NAMALWA (cell line): ENCODE data around the gene INPP4B.

Experiments
- DNase-seq: peaks from one replicate; pipeline ENCODE4 v3.0.0-alpha.2; 2015; ENCODE audit warnings: low spot score

The INPP4B gene

DNA sequence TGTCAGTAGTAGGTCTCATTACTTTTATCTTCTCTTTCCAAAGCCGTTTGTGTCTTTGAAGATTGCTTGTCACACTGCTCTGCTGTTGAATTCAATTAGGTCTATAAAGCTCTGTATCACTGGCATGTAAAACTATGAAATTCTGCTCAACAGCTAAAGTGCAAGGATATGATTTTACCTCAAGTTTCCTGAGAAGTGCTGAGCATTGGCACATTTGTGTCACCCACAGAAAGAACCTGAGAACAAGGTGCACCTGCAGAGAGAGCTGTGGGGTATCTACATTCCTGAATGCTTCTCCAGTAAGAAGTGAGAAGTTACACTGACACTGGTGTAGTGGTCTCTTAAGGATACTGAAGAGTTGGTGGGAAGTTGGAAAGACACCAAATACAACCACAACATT is 274.0 kb downstream of the INPP4B start:
- no peak for DNase-seq

DNA sequence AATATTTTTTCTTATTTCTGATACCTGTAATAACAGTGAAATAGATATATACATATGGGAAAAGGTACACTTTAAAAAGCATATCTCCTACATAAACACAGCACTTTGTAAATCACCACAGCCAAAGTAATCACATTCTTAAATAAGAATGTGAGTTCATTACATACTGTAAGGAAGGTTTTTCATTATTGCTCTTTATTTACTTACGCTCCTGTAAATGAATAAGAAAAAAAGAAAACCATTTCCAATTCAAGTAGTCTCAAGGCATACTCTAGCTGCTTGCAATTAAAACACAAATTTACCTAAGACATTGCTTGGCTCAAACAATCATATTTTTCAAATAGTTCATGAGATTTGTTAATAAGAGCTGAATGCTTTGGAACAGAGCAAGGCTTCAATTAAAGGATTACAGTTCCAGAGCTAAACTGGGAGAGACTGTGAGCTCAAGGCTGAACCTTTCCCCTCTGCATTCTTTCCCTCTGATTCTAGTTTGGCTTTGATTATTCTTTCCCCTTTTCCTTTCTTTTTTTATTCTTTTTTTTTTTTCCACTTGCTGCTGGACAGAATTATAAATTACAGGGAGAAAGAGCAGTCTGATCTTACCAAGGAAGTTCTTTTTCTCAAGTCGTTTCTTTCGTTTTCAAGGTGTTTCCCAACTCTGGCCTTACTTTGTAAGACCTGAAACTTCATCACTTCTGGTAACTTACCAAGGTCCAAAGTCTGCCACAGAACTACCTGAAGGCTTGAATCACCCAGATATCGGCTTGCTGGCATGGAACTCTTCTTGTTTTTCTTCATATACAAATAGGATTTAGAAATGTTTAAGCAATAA is 278.3 kb downstream of the INPP4B start:
- DNase-seq, result no peak

DNA sequence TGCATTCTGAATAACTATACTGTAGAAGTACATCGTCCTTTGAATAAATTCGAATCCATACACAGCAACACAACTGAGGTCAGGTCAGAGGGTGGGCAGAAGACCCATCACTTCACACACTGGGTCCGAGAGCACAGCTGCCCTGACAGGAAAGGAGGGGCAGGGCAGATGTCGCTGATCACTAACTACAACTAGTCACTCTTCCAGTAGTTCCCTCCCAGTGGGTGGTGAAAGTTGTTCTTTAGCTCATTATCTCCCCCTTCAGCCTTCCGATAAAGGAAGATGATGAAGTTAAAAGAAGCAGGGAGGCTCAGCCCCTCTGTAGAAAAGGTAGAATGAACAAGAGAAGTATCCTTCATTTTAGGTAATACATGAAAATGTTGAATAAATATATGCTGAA is 278.9 kb downstream of the INPP4B start:
- DNase-seq, result no peak

DNA sequence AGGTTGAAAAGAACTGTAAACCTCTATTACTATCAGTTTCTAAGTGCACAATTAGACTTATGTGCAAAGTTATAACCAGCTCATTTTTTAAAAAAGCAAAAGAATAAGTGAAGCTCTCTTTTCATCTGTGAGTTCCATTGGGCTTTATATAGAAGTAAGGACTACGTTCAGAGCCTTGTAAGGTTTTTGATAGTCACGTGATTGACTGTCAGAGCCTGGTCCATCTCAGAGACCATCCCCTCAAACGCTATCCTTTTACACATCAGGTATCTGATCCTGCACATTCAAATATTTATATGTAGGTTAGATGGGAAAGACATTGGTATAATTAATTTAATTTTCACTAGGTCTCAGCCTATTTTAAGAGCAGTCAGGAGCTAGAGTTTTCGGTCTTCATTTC is 279.3 kb downstream of the INPP4B start:
- DNase-seq, result no peak

DNA sequence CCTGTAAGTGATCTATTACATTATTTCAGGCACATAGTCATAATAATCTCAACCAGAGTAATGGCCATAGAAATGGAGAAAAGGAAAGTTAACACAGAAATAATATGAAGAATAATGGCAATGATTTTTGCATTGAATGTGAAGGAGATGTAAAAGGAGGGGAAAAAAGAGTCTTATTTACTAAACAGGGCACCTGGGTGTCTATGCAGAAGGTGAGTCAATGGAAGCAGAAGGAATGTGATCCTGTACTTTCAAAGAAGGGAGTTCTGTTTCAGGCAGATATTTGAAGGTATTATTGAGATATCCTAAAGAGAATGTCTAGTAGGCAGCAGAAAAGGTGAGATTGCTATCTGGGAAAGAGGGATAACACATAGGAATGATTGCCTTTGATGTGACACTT is 279.9 kb downstream of the INPP4B start:
- no peak for DNase-seq

DNA sequence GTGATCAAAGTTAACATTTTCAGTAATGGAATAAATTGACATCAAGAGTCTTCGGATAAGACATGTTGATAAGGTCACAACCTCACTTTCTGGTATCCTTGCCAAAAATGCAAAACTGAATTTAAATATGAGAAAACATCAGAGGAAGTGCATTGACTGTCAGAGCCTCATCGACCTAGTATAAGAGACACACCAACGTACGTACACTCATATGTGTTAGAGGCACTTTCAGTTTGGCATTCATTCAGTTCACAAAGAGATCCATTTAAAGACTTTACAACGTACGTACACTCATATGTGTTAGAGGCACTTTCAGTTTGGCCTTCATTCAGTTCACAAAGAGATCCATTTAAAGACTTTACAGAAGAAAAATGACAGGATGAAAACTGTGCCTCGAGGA is 280.3 kb downstream of the INPP4B start:
- no peak for DNase-seq

DNA sequence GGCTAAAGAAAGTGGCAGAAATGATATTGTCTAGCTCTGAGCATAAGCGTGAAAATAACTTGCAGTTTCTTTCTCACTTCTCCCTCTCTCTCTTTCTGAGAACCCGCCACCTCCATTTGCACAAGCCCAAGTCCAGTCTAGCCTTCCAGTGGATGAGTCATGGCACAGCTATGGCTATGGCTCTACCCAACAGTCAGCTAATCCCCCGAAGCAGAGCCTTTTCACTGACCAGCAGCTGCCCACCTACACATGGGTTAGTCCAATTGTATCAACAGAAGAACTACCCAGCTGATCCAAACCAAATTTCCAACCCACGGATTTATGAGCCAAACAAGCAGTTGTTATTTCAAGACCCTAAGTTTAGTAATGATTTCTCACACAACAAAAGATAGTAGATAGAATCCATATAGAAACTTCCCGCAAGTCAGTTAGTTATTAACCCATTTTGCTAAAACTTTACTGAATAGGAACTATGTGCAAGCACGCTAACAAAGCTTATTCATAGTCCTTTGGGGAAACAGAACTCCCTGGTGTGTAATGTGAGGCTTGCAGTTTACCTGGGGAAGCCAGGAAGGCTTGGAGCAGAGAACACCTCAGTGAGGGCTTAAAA is 282.3 kb downstream of the INPP4B start:
- no peak for DNase-seq

DNA sequence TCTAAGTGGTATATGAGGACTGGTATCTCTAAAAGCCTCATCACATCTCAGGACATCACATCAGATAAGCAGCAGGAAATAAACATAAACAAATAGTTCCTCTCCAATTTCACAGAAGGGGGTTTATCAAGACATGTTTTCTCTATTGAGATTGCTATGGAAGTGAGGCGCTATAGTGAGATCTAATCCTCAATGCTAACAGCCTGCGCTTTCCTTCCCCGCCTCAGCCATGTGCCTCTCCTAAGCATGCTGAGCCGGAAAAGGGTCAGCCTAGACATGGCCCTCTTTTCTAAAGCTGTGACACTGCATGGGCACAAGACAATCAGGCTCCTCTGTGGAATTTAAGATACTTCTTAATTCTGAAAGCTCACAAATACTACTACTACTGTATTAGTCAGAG is 286.1 kb downstream of the INPP4B start:
- DNase-seq, result no peak

DNA sequence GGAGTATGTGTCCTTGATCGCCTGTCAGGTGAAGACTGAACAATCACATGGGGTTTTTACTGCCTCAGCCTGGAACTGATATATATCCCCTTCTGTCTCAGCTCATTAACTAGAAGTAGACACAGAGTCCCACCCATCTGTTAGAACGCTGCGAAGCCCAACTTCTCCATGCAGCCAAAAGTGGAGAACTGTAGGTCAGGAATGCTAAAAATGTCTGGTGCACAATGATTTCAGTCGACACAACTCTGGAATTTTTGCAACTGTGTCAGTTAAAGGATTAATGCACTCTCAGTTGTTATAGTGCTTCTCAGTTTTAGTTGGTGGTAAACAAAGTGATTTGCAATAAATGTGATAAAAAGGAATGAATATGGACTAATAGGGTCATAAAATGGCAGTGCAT is 287.2 kb downstream of the INPP4B start:
- DNase-seq, result no peak

DNA sequence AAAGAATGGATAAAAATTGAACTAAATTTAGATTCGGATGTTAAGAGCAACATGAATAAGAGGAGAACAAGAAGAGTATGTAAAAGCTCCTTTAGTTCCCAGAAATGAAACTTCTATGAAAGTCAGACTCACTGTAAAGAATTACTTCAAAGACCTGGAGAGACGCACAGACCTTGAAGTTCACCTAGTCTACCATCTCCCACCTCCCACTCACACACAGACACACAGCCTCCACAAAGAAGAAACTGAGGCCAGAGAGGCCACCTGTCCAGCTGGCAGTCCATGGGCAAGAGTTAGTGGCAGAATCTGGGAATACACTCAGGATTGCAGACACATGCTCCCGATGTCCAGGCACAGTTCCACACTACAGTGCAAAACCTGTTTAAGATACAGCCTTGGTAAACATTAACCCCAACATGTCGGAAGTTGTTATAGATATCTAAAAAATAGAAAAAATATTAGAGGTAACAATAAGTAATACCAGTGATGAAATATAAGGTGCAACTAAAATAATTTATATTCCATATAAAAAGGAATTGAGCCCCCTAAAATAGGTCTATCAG is 288.8 kb downstream of the INPP4B start:
- DNase-seq, result no peak

DNA sequence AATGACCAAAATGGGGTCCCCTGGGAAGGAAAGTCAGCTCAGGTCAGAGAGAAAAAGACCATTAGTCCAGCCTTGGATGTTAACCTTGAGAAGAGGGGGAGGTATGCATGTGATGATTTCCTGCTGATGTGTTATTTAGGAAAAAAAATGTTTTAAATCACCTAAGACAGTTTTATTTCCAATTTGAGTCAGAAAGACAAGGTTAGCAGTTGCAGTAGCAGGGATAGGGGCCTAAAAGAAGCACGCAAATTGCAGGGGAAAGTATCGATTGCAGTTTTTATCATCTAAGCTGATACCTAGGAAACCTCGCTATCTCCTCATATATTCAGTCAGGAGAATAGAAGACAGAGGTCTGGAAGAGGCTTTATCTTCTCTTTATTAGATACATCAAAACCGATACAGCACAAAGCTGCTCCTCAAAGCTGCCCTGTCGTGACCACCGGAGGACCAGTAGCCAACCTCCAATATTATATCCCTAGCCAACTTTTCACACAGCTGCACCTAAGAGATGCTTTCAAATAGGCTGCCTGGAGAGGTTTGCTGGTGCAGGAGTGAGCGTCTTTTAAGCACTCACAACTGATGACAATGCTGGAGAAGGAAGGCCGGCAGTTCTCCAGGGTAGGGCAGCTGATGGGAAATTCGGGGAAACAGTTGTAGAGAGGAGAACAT is 289.4 kb downstream of the INPP4B start:
- no peak for DNase-seq

DNA sequence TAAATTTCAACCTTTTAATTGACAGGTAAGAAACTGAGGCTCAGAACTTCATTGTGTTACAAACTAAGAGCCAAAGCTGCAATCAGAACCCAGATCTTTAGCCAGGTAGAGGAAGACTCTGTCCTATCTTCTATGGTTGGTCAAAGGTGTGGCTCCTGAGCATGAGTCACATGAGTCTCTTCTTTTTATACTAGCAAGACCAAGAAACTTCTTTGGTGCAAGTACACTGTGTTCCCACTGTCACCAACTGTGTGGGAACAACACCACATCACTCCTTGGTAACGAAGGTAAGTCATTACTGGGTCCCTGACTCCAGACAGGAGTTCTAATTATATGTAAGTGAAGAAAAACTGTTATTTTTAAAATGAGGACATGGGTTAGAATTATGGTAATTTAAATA is 290.1 kb downstream of the INPP4B start:
- DNase-seq, result no peak

DNA sequence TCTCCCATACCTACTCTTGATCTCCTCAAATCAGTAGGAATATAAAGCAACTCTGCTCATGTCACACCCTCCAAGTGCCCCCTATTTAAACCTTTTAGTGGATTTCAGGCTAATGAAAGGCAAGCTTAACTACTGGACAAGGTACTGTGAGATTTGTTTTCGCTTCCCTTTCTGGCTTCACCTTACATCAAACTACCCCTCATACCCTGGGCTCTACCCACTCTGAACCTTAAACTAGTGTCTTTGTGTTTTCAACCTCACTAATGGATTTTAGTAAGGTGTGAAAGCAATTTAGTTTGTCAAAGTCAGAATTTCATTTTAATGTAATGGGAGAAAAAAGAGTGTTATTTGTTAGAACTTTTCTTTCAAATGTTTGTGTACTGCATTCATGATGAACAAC is 291.7 kb downstream of the INPP4B start:
- DNase-seq, result no peak

DNA sequence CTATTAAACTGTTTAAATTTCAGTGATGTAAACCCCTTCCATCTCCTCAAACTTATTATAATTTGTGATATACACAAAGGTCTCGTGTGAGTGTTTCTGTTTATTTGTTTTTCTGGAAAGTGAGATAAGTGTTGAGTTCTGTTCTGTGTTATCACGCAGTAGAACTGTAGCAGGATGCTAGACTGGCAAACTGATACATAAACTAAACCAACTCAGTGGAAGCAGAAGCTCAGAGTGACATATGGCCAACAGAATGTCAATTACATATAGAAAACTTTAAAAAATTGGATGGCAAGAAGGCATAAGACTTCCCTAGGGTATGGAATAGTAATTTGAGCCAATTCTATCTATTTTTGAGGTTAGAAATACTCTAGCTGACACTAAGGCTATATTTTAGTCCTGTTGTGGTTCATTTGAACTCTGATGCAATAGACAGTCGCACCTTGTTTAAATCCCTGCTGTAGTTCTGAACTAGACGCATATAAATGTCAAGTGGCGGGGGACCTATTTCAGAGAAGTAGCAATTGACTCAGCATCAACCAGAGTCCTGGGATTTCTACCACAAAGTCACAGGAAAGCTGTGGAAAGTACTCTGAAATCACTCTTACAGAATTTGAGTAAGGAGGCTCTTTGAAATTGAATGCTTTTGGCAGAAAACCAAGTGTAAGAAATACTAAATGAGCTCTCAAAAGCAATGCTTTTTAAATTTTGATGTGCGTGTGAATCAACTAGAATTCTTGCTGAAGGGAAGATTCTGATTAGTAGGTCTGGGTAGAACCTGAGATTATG is 294.4 kb downstream of the INPP4B start:
- DNase-seq, result no peak

DNA sequence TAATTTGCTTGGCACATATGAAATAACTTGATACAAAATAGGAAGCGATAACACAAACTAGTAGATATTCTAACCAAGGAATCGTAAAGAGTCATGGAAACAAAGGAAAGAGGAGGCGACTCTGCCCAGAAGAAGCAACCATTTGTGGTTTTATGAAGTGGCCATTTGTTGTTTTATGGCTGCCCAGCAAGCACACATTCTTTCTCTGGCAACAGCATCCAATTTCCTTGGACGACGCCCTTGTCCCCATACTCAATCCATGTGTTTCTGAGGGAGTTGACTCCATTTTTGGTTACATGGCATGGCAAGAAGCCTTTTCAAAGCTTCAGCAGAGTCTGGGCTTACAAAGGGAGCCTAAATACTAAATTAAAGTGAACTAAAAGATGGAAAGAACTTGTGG is 295.1 kb downstream of the INPP4B start:
- no peak for DNase-seq

DNA sequence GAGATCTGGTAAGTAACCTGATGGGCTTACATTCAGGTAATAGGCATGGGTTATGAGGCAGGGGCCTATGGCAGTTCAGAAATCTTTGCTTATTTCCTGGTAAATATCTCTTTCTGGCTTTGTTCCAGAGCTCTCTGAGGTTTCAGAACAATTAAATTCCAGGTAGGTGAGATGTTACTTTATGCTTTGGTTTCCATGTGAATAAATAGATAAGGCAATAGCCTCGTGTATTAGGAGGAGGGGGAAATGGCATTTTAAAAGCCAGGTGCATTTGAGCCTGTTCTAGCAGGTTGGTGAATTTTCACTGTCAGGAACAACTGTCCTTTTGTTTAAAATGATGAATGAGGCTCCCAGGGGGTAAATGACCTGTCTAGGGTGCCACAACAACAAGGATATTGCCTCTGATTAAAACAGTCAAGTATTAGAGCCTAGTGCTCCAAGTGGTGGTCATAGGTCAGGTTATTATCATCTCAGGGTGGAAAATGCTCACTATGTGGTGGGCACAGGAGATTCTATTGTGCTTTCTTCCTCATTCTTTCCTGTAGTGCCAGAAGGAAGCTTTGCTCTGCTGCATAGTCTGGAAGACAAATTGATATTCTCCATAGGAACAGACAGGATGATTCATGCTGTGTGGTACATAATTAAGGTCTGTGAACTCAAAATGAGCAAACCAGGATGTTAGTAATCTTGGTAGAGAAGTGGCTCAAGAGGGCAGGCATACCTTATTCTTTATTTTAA is 296.2 kb downstream of the INPP4B start:
- no peak for DNase-seq

DNA sequence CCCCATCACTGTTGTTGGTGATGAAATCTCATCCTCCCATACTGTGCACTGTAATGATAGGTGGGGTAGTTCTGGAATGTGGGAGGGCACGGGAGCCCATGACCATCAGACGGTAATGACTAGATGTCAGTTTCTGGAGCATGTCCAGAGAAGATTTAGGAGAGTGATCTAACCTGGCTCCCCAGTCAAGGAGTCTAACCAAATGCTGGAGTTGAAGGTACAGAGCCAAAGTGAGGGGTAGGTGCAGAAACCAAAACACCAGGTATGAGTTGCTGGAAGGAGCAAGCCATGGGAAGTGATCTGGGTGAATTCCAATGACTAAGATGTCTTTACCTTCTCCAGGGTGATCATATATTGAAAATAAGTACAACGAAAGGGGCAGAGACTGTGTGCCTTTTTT is 296.9 kb downstream of the INPP4B start:
- no peak for DNase-seq

DNA sequence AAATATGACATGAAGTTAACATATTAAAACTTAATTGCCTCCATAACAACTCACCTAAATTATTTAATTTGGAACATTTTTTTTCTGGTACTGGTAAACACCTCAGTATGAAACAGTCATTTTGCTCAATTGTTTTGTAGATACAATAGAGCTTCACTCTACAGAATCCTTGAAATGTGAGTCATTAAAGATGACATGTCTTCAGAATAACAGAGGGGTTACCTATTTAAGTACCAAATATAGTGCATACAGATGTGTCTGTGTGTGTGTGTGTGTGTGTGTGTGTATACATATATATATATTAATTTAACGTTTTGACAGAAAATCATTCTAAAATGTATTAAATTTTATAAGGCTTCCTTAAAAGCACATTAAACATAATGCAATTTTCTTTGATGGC is 297.6 kb downstream of the INPP4B start:
- no peak for DNase-seq

DNA sequence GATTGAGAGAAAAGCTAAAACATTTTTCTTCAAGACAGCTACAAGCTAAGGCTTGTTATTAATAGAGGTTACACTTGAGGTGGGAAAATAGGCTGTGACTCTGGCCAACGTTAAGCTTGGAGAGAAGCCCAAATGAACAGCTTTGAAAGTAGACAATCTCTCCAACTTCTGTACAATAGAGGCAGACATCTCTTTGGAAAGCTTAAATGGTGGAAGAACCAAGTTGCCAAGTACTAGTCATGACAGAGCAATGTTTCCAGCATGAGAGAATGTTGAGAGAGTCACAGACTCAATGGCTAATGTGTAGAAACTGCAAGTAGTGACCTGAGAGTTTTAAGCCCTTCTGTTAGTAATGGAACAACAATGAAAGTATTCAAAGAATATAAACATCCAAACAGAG is 298.1 kb downstream of the INPP4B start:
- no peak for DNase-seq

DNA sequence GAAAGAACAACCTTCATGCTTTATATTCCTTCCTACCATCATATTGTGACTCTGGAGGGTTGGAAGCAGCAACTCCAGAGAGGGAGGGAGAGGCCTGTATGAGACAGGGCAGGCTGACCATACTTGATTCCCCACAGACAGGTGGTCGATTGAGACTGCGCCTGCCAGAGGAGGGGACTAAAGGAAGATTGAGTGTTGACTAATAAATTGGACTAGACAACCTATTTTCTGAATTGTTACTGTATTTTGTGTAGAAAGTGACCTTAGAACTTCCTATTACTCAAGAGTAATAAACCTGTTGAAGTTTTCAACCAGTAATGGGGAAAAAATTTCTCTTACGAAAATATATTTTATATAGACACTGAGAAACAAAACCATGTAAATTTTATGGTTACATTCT is 301.5 kb downstream of the INPP4B start:
- no peak for DNase-seq

DNA sequence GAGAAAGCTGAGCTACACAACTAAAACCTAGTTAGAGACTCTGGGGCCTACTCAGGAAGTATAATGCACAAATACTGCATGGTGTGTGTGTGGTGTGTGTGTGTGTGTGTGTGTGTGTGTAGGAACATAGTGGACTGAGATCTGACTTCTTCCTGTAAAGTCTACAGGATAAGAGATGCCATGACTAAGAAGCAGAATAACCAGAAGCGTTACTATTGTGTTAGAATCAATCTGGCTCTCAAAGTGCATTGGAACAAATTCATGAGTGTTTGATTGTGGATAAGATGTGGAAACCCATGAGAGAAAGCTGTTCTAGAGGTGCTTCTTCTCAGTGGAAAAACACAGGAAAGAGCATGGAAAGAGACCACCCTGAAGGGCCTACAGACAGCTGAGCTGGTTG is 302.1 kb downstream of the INPP4B start:
- DNase-seq, result no peak

DNA sequence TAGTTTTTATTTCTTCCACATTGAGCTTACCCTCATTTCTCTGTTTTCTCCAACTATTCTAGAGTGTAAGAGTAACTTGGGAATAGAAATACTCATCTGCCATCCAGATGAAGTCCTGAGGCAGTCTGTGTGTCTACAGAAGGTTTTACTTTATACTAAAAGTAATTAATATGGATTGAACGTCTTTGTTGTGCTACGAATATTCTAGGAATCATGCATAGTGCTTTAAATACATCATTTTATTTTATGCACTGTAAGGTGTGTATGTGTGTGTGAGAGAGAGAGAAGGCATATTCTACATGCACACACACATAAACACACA is 305.7 kb downstream of the INPP4B start:
- DNase-seq, result no peak
